Coronary artery (tissue), 2 donors: ENCODE measurements around the gene NTN4.
A peak's percentile ranks its signal among the peaks of the same experiment; 100 is the strongest.

Source experiments
- DNase-seq: peaks from one replicate; pipeline ENCODE4 v3.0.0-alpha.2; 2017; ENCODE audit warnings: low spot score
- H3K27ac ChIP-seq, 2 donors: fragments of 200-600 bp; sonication (generic); one replicate each; pipeline ENCODE4 v1.5.1; 2016 to 2019
- H3K4me3 ChIP-seq: fragments of 200-600 bp; sonication (generic); 2 replicates; pipeline ENCODE4 v1.5.1; 2016; ENCODE audit warnings: mild to moderate bottlenecking, moderate library complexity
- TF ChIP-seq, protein P1 (sequence below): fragments of 200-600 bp; sonication (generic); IDR thresholded peaks from one replicate; pipeline ENCODE4 v1.5.1; 2019; ENCODE audit warnings: antibody characterized with exemption

Gene NTN4

DNA sequence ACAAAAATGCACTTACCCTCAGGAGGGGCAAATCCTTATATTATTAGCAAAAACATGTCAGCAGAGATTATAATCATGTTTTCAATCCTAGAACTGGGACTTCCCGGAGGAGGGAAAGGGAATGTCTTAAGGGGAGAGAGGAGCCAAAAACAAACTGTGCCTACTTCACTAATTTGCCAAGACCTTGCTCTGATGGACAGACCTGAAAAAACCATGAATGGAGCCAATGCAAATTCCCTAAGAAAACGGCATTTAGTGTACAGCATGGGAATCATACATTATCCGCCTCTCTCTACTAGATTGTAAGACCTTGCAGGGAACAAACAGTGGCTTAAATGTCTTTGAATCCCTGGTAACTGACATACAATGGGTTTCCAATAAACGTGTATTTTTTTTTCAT is 70.4 kb downstream of the NTN4 start:
- Histone ChIP-seq H3K4me3 (no peak overlapping the region), H3K27ac (no peak overlapping the region)
- TF ChIP-seq, protein P1, sequence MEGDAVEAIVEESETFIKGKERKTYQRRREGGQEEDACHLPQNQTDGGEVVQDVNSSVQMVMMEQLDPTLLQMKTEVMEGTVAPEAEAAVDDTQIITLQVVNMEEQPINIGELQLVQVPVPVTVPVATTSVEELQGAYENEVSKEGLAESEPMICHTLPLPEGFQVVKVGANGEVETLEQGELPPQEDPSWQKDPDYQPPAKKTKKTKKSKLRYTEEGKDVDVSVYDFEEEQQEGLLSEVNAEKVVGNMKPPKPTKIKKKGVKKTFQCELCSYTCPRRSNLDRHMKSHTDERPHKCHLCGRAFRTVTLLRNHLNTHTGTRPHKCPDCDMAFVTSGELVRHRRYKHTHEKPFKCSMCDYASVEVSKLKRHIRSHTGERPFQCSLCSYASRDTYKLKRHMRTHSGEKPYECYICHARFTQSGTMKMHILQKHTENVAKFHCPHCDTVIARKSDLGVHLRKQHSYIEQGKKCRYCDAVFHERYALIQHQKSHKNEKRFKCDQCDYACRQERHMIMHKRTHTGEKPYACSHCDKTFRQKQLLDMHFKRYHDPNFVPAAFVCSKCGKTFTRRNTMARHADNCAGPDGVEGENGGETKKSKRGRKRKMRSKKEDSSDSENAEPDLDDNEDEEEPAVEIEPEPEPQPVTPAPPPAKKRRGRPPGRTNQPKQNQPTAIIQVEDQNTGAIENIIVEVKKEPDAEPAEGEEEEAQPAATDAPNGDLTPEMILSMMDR: no peak
- DNase-seq: no peak

DNA sequence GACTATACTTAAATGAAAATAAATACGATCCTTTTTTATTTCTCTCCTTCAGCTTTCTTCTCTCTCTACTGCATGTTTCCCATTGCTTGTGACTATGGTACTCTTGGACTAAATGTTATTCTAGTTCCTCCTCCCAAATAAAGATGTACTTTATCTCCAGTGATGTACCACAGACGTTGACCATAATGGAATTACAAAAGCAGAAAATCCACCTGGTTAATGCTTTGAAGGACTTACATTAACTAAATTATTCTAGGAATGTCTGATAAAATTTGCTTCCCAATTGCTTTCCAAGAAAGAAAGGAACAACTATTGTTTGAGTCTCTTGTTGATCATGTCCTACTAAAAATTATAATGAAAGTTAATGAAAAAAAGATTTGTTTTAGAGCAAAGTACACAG is 71.8 kb downstream of the NTN4 start:
- Histone ChIP-seq H3K27ac (peak overlapping the region in 1 of 2 donors; percentile 15), H3K4me3 (no peak overlapping the region)
- TF ChIP-seq, protein P1: no peak
- no peak for DNase-seq

DNA sequence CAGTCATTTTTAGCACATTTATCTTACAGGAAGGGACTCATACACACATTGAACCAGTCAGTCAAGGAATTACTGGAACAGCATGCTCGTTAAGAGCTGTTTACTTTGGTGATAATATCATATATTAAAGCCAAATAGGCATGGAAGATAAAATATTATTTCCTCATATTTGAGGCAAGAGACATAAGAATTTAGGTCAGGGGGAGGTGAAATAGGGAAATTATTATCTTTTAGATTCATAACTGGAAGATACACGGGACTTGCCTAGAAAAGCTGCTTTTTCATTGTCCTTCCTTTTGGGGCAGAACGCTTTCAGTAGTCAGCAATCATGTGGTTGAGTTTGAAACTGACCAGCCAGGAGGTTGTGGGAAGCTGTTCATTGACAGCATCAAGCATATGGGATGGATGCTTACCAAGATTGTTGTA is 72.5 kb downstream of the NTN4 start:
- TF ChIP-seq, protein P1: no peak
- H3K27ac ChIP-seq: peak overlapping the region; percentile 15 to 24
- H3K4me3 ChIP-seq: no peak overlapping the region
- no peak for DNase-seq

DNA sequence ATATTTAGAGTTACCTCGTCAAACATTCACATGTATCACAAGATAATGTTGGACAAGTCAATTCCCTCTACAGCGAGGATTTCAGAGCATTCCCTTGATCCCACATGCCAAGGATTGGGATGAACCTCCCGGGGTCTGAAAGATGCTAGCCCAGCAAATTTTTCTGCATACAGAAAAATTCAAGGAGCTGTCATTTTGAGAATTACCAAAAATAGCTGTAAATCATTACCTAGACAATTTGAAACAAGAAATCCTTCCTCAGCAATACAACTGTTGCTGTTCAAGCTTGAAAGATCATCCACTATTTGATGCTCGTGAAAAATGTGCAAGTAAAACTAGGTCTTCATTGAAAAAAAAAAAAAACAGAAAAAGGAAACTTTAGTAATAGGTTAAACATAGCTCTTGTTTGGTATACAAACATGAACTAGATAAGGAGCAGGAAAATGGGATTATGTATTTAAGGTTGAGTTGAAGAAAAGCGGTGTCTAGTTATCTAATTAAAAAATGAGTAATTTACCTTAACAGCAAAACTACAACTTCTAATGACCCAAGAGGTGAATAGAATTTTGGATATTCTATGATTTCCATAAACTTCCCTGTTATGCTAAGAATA is 73.1 kb downstream of the NTN4 start:
- DNase-seq: no peak
- H3K27ac ChIP-seq: peak overlapping the region; percentile 15 to 24
- TF ChIP-seq, protein P1: no peak

DNA sequence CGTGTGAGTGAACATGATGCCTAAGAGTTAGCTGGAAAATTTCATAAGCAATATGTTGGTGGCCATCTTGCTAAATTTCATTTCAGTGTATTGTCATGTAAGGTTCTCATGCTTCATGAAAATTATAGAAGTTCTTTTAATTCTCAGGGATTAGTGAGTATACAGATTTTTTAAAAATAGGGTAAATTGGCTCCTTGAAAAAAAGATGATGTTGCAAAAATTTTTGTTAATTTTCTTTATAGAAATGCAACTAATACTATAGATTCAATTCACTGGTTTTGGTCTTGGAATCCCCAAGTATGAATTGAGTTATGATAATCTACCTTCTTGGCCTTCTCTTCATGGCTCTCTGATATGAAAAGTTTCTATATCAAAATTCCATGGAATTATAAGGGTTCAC is 75.4 kb downstream of the NTN4 start:
- TF ChIP-seq, protein P1: no peak
- DNase-seq: no peak
- no peak overlapping the region for H3K4me3 ChIP-seq
- no peak overlapping the region for H3K27ac ChIP-seq

More for the DNA sequence above, 73.1 kb downstream of the NTN4 start:
- H3K4me3 ChIP-seq: no peak overlapping the region

DNA sequence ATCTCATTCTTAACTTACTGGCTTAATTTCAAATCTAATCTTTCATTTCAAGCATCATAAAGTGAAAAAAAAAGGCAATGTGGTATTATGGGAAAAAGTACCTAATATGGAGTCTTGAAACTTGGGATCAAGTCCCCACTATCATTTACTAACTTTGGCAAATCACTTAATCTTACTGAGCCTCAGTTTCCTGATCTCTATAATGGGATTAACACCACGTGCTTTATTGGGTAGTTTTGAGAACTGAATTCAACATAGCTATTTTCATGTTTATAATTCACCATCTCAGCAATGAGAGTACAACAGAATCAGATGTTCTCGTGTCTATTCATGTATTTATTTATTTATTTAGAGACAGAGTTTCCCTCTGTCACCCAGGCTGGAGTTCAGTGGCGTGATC is 78.3 kb downstream of the NTN4 start:
- no peak for DNase-seq
- no peak overlapping the region for H3K27ac ChIP-seq
- TF ChIP-seq, protein P1: no peak
- no peak overlapping the region for H3K4me3 ChIP-seq

DNA sequence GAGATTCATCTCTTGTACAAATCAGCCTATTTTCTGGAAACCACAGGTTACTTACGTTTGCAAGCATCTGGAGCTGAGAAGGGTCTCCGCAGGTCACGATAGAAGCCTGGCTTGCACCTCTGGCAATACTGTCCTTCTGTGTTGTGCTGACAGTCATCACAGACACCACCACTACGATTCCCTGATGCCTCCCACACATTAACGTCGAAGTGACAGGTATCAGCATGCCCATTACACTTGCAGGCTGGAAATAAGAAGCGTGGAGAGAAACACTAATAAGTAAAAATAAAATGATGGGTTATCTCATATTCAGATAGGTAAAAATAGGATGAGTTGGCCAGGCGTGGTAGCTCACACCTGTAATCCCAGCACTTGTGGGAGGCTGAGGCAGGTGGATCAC is 80.2 kb downstream of the NTN4 start:
- DNase-seq: no peak
- Histone ChIP-seq H3K27ac (no peak overlapping the region), H3K4me3 (no peak overlapping the region)
- TF ChIP-seq, protein P1: no peak
